GM19372 (cell line): ENCODE data around the gene RPRM.
"Not testable (repeated sequence)": the region's sequence is repeated elsewhere in the genome, so short reads cannot be mapped to it uniquely, and the experiment has no call there.

Experiments
- ATAC-seq: cut with Tn5 transposase; IDR thresholded peaks from one replicate; pipeline ENCODE4 v1.9.1; 2021; ENCODE audit warnings: mild to moderate bottlenecking, low read depth, moderate library complexity; ENCODE audit not compliant: unreplicated experiment

The RPRM gene

DNA sequence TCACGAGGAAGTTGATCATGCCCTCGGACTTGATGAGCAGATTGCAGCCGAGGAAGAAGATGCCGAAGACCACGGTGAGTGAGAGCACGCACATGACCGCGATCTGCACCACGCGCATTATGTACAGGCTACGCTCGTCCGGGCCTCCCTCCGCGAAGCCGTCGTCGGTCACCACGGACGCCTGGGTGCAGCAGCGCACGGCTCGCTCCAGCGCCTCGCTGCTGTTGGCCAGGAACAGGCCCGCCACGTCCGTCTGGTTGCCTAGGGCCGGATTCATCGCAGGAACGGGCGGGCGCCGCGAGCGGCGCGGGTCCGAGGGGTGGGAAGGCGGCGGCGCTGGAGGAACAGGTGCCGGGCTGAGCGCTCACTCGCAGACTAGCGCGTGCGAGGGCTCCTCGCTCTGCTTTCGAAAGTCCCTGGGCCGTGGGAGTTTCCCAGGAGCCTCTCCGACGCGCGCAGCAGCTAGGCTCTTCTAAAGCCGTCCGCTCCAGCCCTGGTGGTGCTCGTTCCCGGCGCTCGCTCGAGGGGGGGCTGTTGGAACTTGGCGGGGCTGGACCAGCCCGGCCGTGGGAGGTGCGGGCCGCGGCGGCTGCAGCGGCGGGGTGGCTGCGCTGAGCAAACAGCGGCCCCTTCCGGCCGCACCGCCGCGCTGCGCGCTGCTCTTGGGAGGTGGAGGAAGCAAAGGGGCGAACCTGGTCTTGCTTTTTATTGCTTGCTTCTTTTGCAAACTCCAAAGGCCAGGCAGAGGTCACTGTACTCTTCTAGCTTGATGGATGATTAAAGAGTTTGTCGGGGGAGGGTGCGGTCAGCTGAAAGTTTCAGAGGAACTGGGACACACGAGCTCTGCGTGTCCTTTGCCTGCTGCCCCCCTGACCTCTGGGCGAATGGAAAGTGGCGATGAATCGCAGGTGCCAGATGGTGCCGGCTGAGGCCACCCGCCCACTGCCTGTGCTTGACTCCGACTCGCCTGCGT is at the start of gene RPRM:
Gene RPRM (minus strand): TSS at position 474 of the 973 bp plus-strand sequence. CDS start 197 bp downstream, at position 277.
- peak; percentile 86 for ATAC-seq

- ATAC-seq: no peak
Measured at GRCh38 chr2:153519257-153519875, 40.8 kb upstream of the RPRM start.

DNA sequence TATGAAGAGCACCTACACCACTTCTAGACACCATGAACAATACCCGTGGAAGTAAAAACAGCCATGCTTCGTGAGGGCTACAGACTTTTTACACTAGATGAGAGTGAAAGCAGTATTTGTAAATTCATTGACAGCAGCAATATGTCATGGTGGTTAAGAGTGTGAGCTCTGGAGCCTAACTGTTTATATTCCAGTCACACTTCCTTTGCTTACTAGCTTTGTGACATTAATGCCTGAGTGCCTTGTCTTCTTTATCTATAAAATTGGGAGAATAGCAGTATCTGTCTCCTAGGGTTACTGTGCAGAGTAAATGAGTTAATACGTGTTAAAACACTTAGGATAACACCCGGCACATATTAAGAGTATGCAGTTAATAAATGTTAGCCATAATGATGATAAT is 33.8 kb upstream of the RPRM start:
- ATAC-seq: no peak

- no peak for ATAC-seq
Measured at GRCh38 chr2:153510996-153511395, 32.4 kb upstream of the RPRM start.

GRCh38 chr2:153509133-153509532 is 30.6 kb upstream of the RPRM start:
- no peak for ATAC-seq

GRCh38 chr2:153506499-153506898 is 27.9 kb upstream of the RPRM start:
- not testable (repeated sequence) for ATAC-seq

- no peak for ATAC-seq
Measured at GRCh38 chr2:153499439-153499838, 20.9 kb upstream of the RPRM start.

DNA sequence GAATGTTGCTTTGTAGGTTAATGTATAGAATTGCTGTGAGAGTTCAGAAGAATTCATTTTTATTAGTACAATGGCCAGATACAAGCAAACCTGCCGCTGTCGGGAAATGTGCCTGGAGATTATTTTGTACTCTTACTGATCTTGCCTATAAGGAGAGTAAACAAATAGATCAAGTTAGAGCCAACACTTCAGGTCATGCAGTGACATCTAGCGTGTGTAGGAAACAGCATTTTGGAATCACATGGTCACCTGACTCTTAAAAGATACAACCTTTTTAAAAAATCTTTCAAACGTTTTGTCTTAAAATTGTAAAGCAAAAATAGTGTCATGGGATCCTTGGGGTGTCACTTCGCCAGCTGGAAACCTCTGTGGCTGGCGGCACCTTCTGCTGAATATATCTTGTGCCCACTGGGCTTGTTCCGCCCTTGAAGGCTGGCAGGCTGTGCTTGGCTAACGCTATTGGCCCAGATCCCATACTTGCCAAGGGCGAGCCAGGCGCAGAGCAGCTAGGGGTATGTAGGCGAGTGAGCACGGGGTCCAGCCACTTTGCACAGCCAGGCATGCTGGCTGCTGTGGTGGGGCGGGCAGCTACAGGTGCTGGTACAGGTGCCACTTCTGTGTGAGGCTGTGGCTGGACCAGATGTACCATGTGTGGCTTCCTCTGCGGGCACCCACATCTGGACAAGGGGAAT is 19.5 kb upstream of the RPRM start:
- ATAC-seq: no peak

DNA sequence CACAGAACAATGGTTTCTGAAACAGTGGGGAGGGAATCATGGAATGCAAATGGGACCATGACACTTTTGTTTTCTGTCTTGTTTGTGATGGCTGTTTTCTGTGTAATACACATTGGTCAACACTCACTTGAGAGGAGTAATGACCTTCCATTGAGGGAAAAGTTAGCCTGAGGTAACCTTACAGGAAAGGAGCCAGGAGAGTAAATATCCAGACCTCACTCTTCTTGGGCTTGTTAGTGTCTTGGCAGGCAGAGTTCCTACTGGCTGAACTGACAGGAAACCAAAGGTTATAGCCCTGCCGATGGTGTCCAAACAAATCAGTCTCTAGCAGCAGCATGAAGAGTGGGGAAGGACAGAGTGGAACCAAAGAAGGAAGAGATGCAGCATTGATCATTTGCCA is 17.2 kb upstream of the RPRM start:
- no peak for ATAC-seq

GRCh38 chr2:153488072-153488471 is 9.5 kb upstream of the RPRM start:
- no peak for ATAC-seq

DNA sequence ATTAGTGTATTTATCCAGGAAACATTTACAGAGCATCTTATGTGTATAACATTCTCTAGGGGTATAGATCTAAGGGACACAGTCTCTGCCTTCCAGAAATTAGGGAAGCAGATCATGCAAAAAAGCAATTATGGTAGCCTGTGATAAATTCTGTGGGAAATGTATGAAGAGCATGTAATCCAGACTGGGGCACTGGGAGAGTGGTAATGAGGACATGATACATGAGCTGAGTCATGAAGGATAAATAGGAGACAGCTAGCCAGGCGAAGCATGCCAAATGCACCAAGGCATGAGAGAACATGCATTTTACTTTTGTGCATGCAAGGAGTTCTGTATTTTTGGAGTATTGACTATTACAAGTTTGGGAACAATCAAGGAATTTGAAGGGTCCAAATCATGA is 8.9 kb upstream of the RPRM start:
- ATAC-seq: no peak

GRCh38 chr2:153479573-153479972 is 1.0 kb upstream of the RPRM start:
- no peak for ATAC-seq

GRCh38 chr2:153477636-153478288 is 800 bp downstream of the RPRM start:
- no peak for ATAC-seq

GRCh38 chr2:153476816-153477635 is 1.5 kb downstream of the RPRM start:
- ATAC-seq: no peak

DNA sequence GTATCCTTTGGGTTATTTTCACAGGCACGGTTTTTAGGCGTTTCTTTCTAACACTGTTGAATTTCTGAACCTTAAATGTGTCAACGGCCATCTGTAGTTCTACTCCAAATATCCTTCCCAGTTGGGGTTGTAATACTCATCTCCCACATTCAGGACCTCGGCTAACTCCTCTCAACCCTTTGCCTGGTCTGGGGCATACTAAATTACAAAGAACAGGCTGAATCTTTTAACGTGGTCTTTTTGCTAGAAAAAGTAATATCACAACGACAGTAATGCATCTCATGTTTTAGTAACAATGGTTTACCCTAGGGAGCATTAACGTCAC is 2.1 kb downstream of the RPRM start:
- no peak for ATAC-seq

DNA sequence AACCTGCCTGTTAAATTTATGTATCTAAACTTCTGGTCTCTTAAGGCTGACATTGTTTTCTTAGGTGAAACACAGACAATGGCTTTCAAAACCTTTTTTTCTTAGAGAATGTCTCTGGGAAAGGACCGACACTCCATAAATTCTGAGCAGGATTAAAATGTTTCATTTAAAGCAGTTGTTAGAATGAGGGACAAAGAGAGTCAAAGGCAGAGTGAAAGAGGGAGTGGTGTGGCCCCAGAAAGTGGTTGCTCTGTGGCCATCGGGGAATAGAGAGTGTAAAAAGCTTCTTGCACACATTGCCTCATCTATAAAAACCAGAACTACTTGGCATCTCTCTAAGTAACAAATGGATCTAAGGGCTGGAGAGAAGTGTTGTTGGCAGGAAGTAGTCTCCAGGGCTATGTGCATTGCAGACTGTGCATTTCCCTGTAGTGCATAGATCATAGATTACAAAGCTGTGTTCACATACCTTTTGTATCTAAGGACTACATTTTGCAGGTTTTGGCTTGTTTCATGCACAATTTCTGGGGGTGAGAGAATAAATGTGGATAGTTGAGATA is 3.6 kb downstream of the RPRM start:
- ATAC-seq: no peak

DNA sequence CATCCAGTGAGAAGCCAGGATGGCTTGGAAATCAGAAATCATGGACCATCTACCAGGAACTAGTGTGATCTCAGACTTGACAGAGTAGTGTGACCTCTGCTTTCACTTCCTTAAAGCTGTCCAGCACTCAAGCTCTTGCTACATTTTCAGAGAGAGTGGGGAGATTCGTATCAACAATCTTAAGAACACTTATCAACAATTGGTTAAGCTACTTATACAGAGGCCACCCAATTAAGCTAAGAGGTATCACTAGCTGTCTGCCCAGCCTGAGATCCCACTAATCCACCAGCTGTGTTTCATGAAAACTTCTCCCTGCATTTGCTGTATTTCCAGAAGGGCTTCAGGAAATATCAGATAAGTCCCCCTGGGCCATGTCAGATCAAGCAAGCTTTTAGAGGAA is 4.2 kb downstream of the RPRM start:
- ATAC-seq: no peak

DNA sequence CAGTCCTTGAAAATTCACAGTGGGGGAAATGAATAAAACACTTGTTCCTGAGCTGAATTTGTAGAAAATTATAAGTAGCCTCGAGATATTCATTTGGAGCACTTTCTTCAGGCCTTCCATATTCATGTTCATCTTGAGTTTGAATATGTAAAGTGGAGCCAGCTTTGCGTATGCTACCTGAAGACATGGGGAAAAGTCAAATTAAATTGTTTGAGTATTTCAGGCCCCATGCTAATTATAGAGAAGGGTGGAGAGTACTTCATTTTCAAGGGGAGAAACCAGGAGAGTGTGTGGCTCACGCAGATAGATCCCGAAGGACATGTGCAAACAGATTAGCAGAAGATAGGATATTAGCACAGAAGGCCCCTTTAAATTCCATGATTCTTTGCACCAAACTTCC is 7.7 kb downstream of the RPRM start:
- no peak for ATAC-seq

- no peak for ATAC-seq
Measured at GRCh38 chr2:153464395-153464794, 14.2 kb downstream of the RPRM start.
